Uterus (tissue), 4 donors: ENCODE results near the gene ADRA2A. TPM values are rescaled to one million over a fixed set of nuclear protein-coding genes. Genes with fewer than 3 reads are reported as not detected.

Experiments
- DNase-seq, 2 donors: peaks; one replicate each; pipeline ENCODE4 v3.0.0-alpha.2; 2019 to 2020
- H3K27ac ChIP-seq, 2 donors: fragments of 200-600 bp; sonication (generic); 1 replicate in 1 of 2; 2 replicates in 1 of 2; pipeline ENCODE4 v1.5.1; 2016 to 2018
- H3K27me3 ChIP-seq, 2 donors: fragments of 200-600 bp; sonication (generic); one replicate each; pipeline ENCODE4 v1.5.1; 2018 to 2019; ENCODE audit warnings: control low read depth in 1 of 2
- H3K36me3 ChIP-seq, 2 donors: fragments of 200-600 bp; sonication (generic); one replicate each; pipeline ENCODE4 v1.5.1; 2019; ENCODE audit warnings: control low read depth in 1 of 2
- H3K4me1 ChIP-seq, 2 donors: fragments of 200-600 bp; sonication (generic); one replicate each; pipeline ENCODE4 v1.5.1; 2018 to 2019; ENCODE audit warnings: control low read depth in 1 of 2
- H3K4me3 ChIP-seq, 2 donors: fragments of 200-600 bp; sonication (generic); 1 replicate in 1 of 2; 2 replicates in 1 of 2; pipeline ENCODE4 v1.5.1; 2018 to 2019; ENCODE audit warnings: mild to moderate bottlenecking in 1 of 2
- H3K9me3 ChIP-seq, 2 donors: fragments of 200-600 bp; sonication (generic); one replicate each; pipeline ENCODE4 v1.5.1; 2019; ENCODE audit warnings: control low read depth in 1 of 2
- CTCF ChIP-seq, 4 experiments: fragments of 200-600 bp in 2 of 4; fragments of 450-650 bp in 2 of 4; sonication (generic) in 2 of 4; IDR thresholded peaks; one replicate each; pipeline ENCODE4 v1.5.1; 2016 to 2019; ENCODE audit warnings: antibody characterized with exemption in 4 of 4, mild to moderate bottlenecking in 2 of 4, moderate library complexity in 1 of 4
- POLR2A ChIP-seq, 2 donors: fragments of 450-650 bp; IDR thresholded peaks; one replicate each; pipeline ENCODE4 v1.6.1; 2016; ENCODE audit warnings: antibody characterized with exemption in 2 of 2, mild to moderate bottlenecking in 1 of 2, moderate library complexity in 1 of 2
- intact Hi-C: fragments of 100-400 bp; cut with DNase I; formaldehyde crosslinking; loops from one replicate; pipeline ENCODE4 v1.15.1; 2023; ENCODE audit warnings: low total_unique reads
- total RNA-seq, 4 donors: library from RNA; depleted of rRNA in 3 of 4; stranded (reverse); fragments of >200 nt in 3 of 4; gene quantifications; one replicate each; pipeline versions ENCODE4 v1.1.0 to v1.2.4, GENCODE V29; 2014 to 2023
- donor health status: DM: yes; HTN: yes; CAD: no.

The ADRA2A gene
- total RNA-seq, result 1 to 10 TPM in 2 of 4 donors, under 1 TPM in 2; 0.26 to 4.9 (median 2.7) TPM

GRCh38 chr10:111076682-111077478, at the start of gene ADRA2A:
Gene ADRA2A, plus strand, starts transcription at chr10:111077029. Its CDS starts 968 bp downstream, at chr10:111077997.
- Histone ChIP-seq H3K27ac (peak within 1 kb of the TSS; percentile 34 to 63), H3K27me3 (no peaks in the 10 kb centered on the region), H3K36me3 (no peaks in the 10 kb centered on the region), H3K9me3 (no peaks in the 10 kb centered on the region), H3K4me1 (peaks cover 0 to 7% of the 10 kb centered on the region in 2 donors), H3K4me3 (peak within 1 kb of the TSS; percentile 43 to 52)
- DNase-seq, result peak; percentile 32 to 37
- TF ChIP-seq CTCF (IDR thresholded peaks at IDR 0.05) (no peak), POLR2A (IDR thresholded peaks at IDR 0.05) (no peak)
- intact Hi-C loops, result no loop called here

GRCh38 chr10:111030042-111030750, 46.6 kb upstream of the ADRA2A start:
- Histone ChIP-seq H3K27ac (no peak overlapping the region), H3K27me3 (no peaks in the 10 kb centered on the region), H3K4me1 (no peaks in the 10 kb centered on the region), H3K36me3 (no peaks in the 10 kb centered on the region), H3K4me3 (no peak overlapping the region), H3K9me3 (peaks cover 0 to 2% of the 10 kb centered on the region in 2 donors)
- intact Hi-C loops, result no loop called here
- TF ChIP-seq CTCF (IDR thresholded peaks at IDR 0.05), result no peak
- TF ChIP-seq POLR2A (IDR thresholded peaks at IDR 0.05), result no peak
- no peak for DNase-seq

GRCh38 chr10:111034598-111035310, 42.1 kb upstream of the ADRA2A start:
- TF ChIP-seq POLR2A (IDR thresholded peaks at IDR 0.05) (no peak), CTCF (IDR thresholded peaks at IDR 0.05) (no peak)
- intact Hi-C loops, result no loop called here
- no peaks in the 10 kb centered on the region for H3K27me3 ChIP-seq

GRCh38 chr10:111035542-111035941, 41.3 kb upstream of the ADRA2A start:
- Histone ChIP-seq H3K9me3 (peaks cover 0 to 17% of the 10 kb centered on the region in 2 donors), H3K27ac (no peak overlapping the region), H3K36me3 (no peaks in the 10 kb centered on the region), H3K27me3 (no peaks in the 10 kb centered on the region), H3K4me3 (no peak overlapping the region), H3K4me1 (no peaks in the 10 kb centered on the region)
- DNase-seq, result no peak
- intact Hi-C loops, result no loop called here
- TF ChIP-seq CTCF (IDR thresholded peaks at IDR 0.05) (no peak), POLR2A (IDR thresholded peaks at IDR 0.05) (no peak)

More at GRCh38 chr10:111034598-111035310, 42.1 kb upstream of the ADRA2A start:
- Histone ChIP-seq H3K27ac (no peak overlapping the region), H3K4me3 (no peak overlapping the region), H3K4me1 (no peaks in the 10 kb centered on the region), H3K36me3 (no peaks in the 10 kb centered on the region), H3K9me3 (peaks cover 0 to 13% of the 10 kb centered on the region in 2 donors)
- DNase-seq, result no peak
